ENCODE data around the gene TNS1. TPM values are rescaled to one million over a fixed set of nuclear protein-coding genes. Genes with fewer than 3 reads are reported as not detected.

TNS1 gene
- total and polyA plus RNA-seq, 2 experiments from 2014 or later: 16.2 to 27.6 TPM

GRCh38 chr2:217954971-217955740 is 47.6 kb downstream of the TNS1 start:
- DNase-seq (ENCODE audit: low spot score): no peak
- Histone ChIP-seq H3K79me2 (peaks cover 4% of the 10 kb centered on the region), H3K27ac (no peak overlapping the region), H3K4me3 (no peak overlapping the region), H2AFZ (no peak overlapping the region), H3K4me1 (ENCODE audit: insufficient read depth) (peaks cover 30% of the 10 kb centered on the region), H3K9me3 (ENCODE audit: low read depth) (no peaks in the 10 kb centered on the region), H3K27me3 (no peaks in the 10 kb centered on the region), H3K9me2 (replicated peaks; ENCODE audit: insufficient read depth) (no peaks in the 10 kb centered on the region), H4K20me1 (ENCODE audit: insufficient read depth, poor library complexity, severe bottlenecking) (no peaks in the 10 kb centered on the region), H3K4me2 (no peak overlapping the region), H3K36me3 (replicated peaks; ENCODE audit: insufficient read depth, low read depth) (no peaks in the 10 kb centered on the region)
- WGBS (ENCODE audit: low lambda C conversion rate, missing lambda C conversion rate): 95% methylated on average over 15 of the region's 15 CpGs
- no peak for TF ChIP-seq EZH2phosphoT487 (IDR thresholded peaks at IDR 0.05; ENCODE audit: low read depth, severe bottlenecking, unreplicated experiment)
- no peak for TF ChIP-seq CTCF (IDR thresholded peaks at IDR 0.05; ENCODE audit: poor library complexity)
- TF ChIP-seq EZH2 (IDR thresholded peaks at IDR 0.05; ENCODE audit: borderline replicate concordance): no peak

GRCh38 chr2:217954469-217954868 is 48.3 kb downstream of the TNS1 start:
- no peaks in the 10 kb centered on the region for H3K9me2 ChIP-seq (replicated peaks; ENCODE audit: insufficient read depth)
- H4K20me1 ChIP-seq (ENCODE audit: insufficient read depth, poor library complexity, severe bottlenecking): no peaks in the 10 kb centered on the region
- TF ChIP-seq EZH2phosphoT487 (IDR thresholded peaks at IDR 0.05; ENCODE audit: low read depth, severe bottlenecking, unreplicated experiment): no peak
- no peak for TF ChIP-seq CTCF (IDR thresholded peaks at IDR 0.05; ENCODE audit: poor library complexity)
- no peak for TF ChIP-seq EZH2 (IDR thresholded peaks at IDR 0.05; ENCODE audit: borderline replicate concordance)
- H3K4me1 ChIP-seq (ENCODE audit: insufficient read depth): peaks cover 33% of the 10 kb centered on the region
- H3K79me2 ChIP-seq: peaks cover 4% of the 10 kb centered on the region
- no peak overlapping the region for H3K4me3 ChIP-seq
- WGBS (ENCODE audit: low lambda C conversion rate, missing lambda C conversion rate): 83% methylated on average over 3 of the region's 3 CpGs
- no peaks in the 10 kb centered on the region for H3K27me3 ChIP-seq
- no peak for DNase-seq (ENCODE audit: low spot score)
- no peak overlapping the region for H2AFZ ChIP-seq
- no peaks in the 10 kb centered on the region for H3K36me3 ChIP-seq (replicated peaks; ENCODE audit: insufficient read depth, low read depth)
- H3K27ac ChIP-seq: no peak overlapping the region
- no peaks in the 10 kb centered on the region for H3K9me3 ChIP-seq (ENCODE audit: low read depth)
- no peak overlapping the region for H3K4me2 ChIP-seq

GRCh38 chr2:217954051-217954450 is 48.7 kb downstream of the TNS1 start:
- H3K27me3 ChIP-seq: no peaks in the 10 kb centered on the region
- no peak for DNase-seq (ENCODE audit: low spot score)
- H3K9me3 ChIP-seq (ENCODE audit: low read depth): no peaks in the 10 kb centered on the region
- H2AFZ ChIP-seq: no peak overlapping the region
- no peak overlapping the region for H3K4me2 ChIP-seq
- H3K4me1 ChIP-seq (ENCODE audit: insufficient read depth): peaks cover 35% of the 10 kb centered on the region
- no peak for TF ChIP-seq CTCF (IDR thresholded peaks at IDR 0.05; ENCODE audit: poor library complexity)
- no peaks in the 10 kb centered on the region for H3K36me3 ChIP-seq (replicated peaks; ENCODE audit: insufficient read depth, low read depth)
- no peak overlapping the region for H3K4me3 ChIP-seq
- no peaks in the 10 kb centered on the region for H3K9me2 ChIP-seq (replicated peaks; ENCODE audit: insufficient read depth)
- WGBS (ENCODE audit: low lambda C conversion rate, missing lambda C conversion rate): 99% methylated on average over 9 of the region's 9 CpGs
- peaks cover 4% of the 10 kb centered on the region for H3K79me2 ChIP-seq
- H3K27ac ChIP-seq: no peak overlapping the region
- no peaks in the 10 kb centered on the region for H4K20me1 ChIP-seq (ENCODE audit: insufficient read depth, poor library complexity, severe bottlenecking)

Data from hepatocyte (in vitro differentiated cells).